Smooth muscle cell (in vitro differentiated cells): ENCODE results near the gene MERTK. TPM values are rescaled to one million over a fixed set of nuclear protein-coding genes. Genes with fewer than 3 reads are reported as not detected.

Experiments
- DNase-seq: peaks from one replicate; lab custom pipeline; 2025; ENCODE audit not compliant: unreplicated experiment; lab: John Stamatoyannopoulos, UW
- H2AFZ ChIP-seq: fragments of 200-600 bp; sonication (generic); 2 replicates; pipeline ENCODE4 v1.6.0; 2016; ENCODE audit warnings: antibody characterized with exemption, low read depth, mild to moderate bottlenecking
- H3F3A ChIP-seq: fragments of 200-600 bp; sonication (generic); 2 replicates; pipeline ENCODE4 v1.6.0; 2017; ENCODE audit warnings: antibody characterized with exemption, low read depth
- H3K27ac ChIP-seq: fragments of 200-600 bp; sonication (generic); 2 replicates; pipeline ENCODE4 v1.5.1; 2016; ENCODE audit warnings: low read depth, mild to moderate bottlenecking
- H3K27me3 ChIP-seq: fragments of 200-600 bp; sonication (generic); 2 replicates; pipeline ENCODE4 v1.6.1; 2016; ENCODE audit warnings: low read depth, mild to moderate bottlenecking
- H3K36me3 ChIP-seq: fragments of 200-600 bp; sonication (generic); 2 replicates; pipeline ENCODE4 v1.5.1; 2016; ENCODE audit warnings: low read depth
- H3K4me1 ChIP-seq: fragments of 200-600 bp; sonication (generic); 2 replicates; pipeline ENCODE4 v1.5.1; 2016; ENCODE audit warnings: low read depth
- H3K4me2 ChIP-seq: fragments of 200-600 bp; sonication (generic); 2 replicates; pipeline ENCODE4 v1.6.0; 2016; ENCODE audit warnings: mild to moderate bottlenecking
- H3K4me3 ChIP-seq: fragments of 200-600 bp; sonication (generic); 2 replicates; pipeline ENCODE4 v1.5.1; 2016; ENCODE audit warnings: mild to moderate bottlenecking
- H3K79me2 ChIP-seq: fragments of 200-600 bp; sonication (generic); 2 replicates; pipeline ENCODE4 v1.6.0; 2016; ENCODE audit warnings: low read depth, mild to moderate bottlenecking
- H3K9ac ChIP-seq: fragments of 200-600 bp; sonication (generic); 2 replicates; pipeline ENCODE4 v1.6.0; 2016; ENCODE audit warnings: low read depth
- H3K9me3 ChIP-seq: fragments of 200-600 bp; sonication (generic); replicated peaks from 2 replicates; pipeline ENCODE4 v1.5.1; 2016; ENCODE audit warnings: low read depth
- H4K20me1 ChIP-seq: fragments of 200-600 bp; sonication (generic); 2 replicates; pipeline ENCODE4 v1.6.0; 2016; ENCODE audit warnings: low read depth
- WGBS: methylation state at CpG from one replicate; pipeline ENCODE4 v1.1.7; 2016; ENCODE audit warnings: low lambda C conversion rate; 5-methylcytosine and 5-hydroxymethylcytosine counted together
- polyA plus RNA-seq: library from polyadenylated mRNA; unstranded; fragments of >200 nt; fragmentation: Nextera tagmentation; extraction: Ambion mirVana; gene quantifications from 2 replicates; pipeline ENCODE4 v1.2.1, GENCODE V29; 2016
- total RNA-seq: library from RNA; depleted of rRNA; stranded (reverse); fragments of >200 nt; gene quantifications from 2 replicates; pipeline ENCODE4 v1.2.3, GENCODE V29; 2014
- TF ChIP-seq, protein P1 (sequence below): fragments of 200-600 bp; sonication (generic); IDR thresholded peaks from 2 replicates; pipeline ENCODE4 v1.5.1; 2017; ENCODE audit warnings: borderline replicate concordance, mild to moderate bottlenecking, antibody characterized with exemption; ENCODE audit not compliant: insufficient read depth, poor library complexity, severe bottlenecking

Gene MERTK
- total and polyA plus RNA-seq, 2 experiments from 2014 or later = 5.1 to 9.4 TPM

DNA sequence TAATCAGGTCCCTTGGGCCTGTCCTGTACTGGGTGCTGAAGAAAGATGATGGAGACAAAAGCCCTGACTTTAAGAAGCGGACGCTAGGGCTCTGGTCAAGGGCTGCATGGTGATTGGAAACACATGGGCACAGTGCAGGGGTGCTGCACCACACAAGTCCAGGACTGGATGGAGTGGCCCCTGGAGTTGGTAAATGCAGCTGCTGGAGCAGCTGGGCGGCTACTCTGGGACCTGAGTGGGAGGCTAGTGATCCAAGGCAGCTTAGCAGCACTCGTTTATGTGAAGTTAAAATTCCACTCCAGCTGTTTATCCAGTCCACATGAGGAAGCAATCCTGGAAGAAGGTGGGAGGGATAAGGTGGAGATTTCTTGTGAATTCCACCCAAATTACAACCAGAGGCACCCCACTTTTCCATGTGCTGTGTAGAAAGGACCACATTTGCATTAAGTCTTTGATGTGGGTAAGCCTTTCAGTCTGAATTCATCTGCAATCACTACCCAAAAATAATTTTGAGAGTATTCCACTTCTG lies 24.9 kb downstream of the MERTK start:
- DNase-seq = no peak
- Histone ChIP-seq H3K4me1 (no peaks in the 10 kb centered on the region), H3F3A (peaks cover 17% of the 10 kb centered on the region), H3K4me2 (peak overlapping the region; percentile 3), H2AFZ (no peak overlapping the region), H3K27ac (peak overlapping the region; percentile 30), H3K9ac (no peak overlapping the region), H3K27me3 (no peaks in the 10 kb centered on the region), H3K9me3 (no peaks in the 10 kb centered on the region), H4K20me1 (no peaks in the 10 kb centered on the region), H3K79me2 (peaks cover 16% of the 10 kb centered on the region), H3K36me3 (no peaks in the 10 kb centered on the region), H3K4me3 (no peak overlapping the region)
- WGBS = 13% methylated on average over 4 of the region's 4 CpGs
- TF ChIP-seq, protein P1, sequence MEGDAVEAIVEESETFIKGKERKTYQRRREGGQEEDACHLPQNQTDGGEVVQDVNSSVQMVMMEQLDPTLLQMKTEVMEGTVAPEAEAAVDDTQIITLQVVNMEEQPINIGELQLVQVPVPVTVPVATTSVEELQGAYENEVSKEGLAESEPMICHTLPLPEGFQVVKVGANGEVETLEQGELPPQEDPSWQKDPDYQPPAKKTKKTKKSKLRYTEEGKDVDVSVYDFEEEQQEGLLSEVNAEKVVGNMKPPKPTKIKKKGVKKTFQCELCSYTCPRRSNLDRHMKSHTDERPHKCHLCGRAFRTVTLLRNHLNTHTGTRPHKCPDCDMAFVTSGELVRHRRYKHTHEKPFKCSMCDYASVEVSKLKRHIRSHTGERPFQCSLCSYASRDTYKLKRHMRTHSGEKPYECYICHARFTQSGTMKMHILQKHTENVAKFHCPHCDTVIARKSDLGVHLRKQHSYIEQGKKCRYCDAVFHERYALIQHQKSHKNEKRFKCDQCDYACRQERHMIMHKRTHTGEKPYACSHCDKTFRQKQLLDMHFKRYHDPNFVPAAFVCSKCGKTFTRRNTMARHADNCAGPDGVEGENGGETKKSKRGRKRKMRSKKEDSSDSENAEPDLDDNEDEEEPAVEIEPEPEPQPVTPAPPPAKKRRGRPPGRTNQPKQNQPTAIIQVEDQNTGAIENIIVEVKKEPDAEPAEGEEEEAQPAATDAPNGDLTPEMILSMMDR = no peak

DNA sequence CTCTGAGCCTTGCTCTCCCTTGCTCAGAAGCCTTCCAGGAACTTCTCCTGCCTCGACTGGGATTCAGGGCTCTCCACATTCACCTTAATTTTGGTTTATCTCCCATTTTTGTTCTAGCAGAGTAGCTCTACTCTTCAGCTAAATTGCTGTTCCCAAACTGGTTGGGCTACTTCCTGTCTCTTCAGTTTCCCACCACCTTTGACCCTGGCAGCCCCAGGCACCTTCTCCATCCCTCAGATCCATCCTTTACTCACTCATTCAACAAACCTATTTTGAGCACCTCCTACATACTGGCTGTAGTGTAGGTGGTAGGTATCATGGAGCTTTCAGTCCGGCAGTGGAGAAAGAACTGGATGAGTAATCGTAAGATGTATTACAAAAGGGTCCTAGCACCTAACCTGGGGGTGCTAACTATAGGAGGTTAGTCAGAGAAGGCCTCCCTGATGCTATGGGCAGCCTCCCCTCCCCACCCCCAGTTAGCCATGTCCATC lies 26.3 kb downstream of the MERTK start:
- 57% methylated on average over 3 of the region's 3 CpGs for WGBS
- no peak overlapping the region for H3K4me3 ChIP-seq
- H3K27me3 ChIP-seq = no peaks in the 10 kb centered on the region
- peak overlapping the region; percentile 3 for H3K4me2 ChIP-seq
- TF ChIP-seq, protein P1 = no peak
- peak overlapping the region; percentile 30 for H3K27ac ChIP-seq
- H3K36me3 ChIP-seq = no peaks in the 10 kb centered on the region
- peaks cover 11% of the 10 kb centered on the region for H3F3A ChIP-seq
- H3K4me1 ChIP-seq = no peaks in the 10 kb centered on the region
- H3K79me2 ChIP-seq = peaks cover 16% of the 10 kb centered on the region
- H2AFZ ChIP-seq = no peak overlapping the region
- no peaks in the 10 kb centered on the region for H4K20me1 ChIP-seq
- DNase-seq = no peak
- H3K9me3 ChIP-seq = no peaks in the 10 kb centered on the region
- no peak overlapping the region for H3K9ac ChIP-seq

DNA sequence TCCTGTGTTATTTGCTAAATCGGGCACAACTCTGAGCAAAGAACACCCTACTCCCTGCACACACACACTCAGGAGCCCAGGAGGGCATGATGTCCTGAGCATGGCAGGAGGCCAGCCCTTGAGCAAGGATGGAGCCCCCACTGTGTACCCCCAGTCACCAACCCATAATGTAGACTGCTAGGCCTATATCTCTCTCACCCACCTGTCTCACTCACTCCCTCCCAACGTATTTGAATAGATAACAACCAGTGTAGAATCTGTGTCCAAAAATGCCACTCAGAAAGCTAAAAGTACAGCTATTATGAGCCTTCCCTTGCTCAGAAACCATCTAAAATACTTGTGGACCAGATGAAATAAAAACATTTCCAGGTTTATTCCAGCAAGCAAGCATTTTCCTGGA lies 29.3 kb downstream of the MERTK start:
- WGBS = 90% methylated on average over 2 of the region's 2 CpGs

More for the DNA sequence above, 29.3 kb downstream of the MERTK start:
- Histone ChIP-seq H3K27ac (peak overlapping the region; percentile 73), H2AFZ (no peak overlapping the region), H3K36me3 (no peaks in the 10 kb centered on the region), H3K4me2 (peak overlapping the region; percentile 17), H3K79me2 (peaks cover 4% of the 10 kb centered on the region), H3K4me3 (no peak overlapping the region), H3K9ac (no peak overlapping the region), H3F3A (peaks cover 11% of the 10 kb centered on the region), H3K4me1 (no peaks in the 10 kb centered on the region), H4K20me1 (no peaks in the 10 kb centered on the region), H3K9me3 (no peaks in the 10 kb centered on the region), H3K27me3 (no peaks in the 10 kb centered on the region)
- no peak for DNase-seq
- TF ChIP-seq, protein P1 = no peak
